K562 (cell line): ENCODE results near the gene SYVN1. TPM values are rescaled to one million over a fixed set of nuclear protein-coding genes. Genes with fewer than 3 reads are reported as not detected.

Experiments
- ATAC-seq: fragments of 200-7000 bp; cut with Tn5 transposase; 3 replicates; pipeline ENCODE4 v1.9.1; 2020; ENCODE audit warnings: moderate library complexity
- BruUV-seq: library from RNA; stranded (reverse); fragments of 400-500 nt; replicated peaks from 2 replicates; lab custom pipeline; 2021; lab: Mats Ljungman, UMichigan
- CTCF ChIA-PET: fragments of 300-600 bp; formaldehyde crosslinking; extraction: SDS; loops from one replicate; lab custom pipeline; 2021; ENCODE audit warnings: low intra/inter-chr PET ratio; lab: Yijun Ruan, JAX
- POLR2A ChIA-PET: fragments of 300-600, 350-650 bp; sonication (Branson Sonifier 250); formaldehyde crosslinking; extraction: SDS; loops from one replicate; lab custom pipeline; 2021; ENCODE audit warnings: antibody characterized with exemption, inconsistent platforms; lab: Yijun Ruan, JAX
- DNase-seq, 4 experiments: peaks; one replicate each; pipeline versions ENCODE4 v3.0.0 to v3.0.0-alpha.2; 2011 to 2018; ENCODE audit warnings: low spot score in 3 of 4, mixed read lengths in 3 of 4; ENCODE audit errors: extremely low read depth in 1 of 4
- FAIRE-seq: peaks from 2 replicates; lab custom pipeline; 2011; peaks lifted over from hg19 to GRCh38; lab: Jason Lieb, UNC
- H2AFZ ChIP-seq: 2 replicates; pipeline ENCODE4 v1.6.0; 2011; ENCODE audit warnings: low read depth, low read length, control low read depth, inconsistent platforms
- H3K27ac ChIP-seq: fragments of 200-600 bp; 3 replicates; pipeline ENCODE4 v1.8.0; 2011; ENCODE audit warnings: low read depth, mild to moderate bottlenecking, control low read depth, inconsistent platforms, low read length, moderate library complexity, mixed read lengths; ENCODE audit errors: extremely low read depth
- H3K27me3 ChIP-seq, 2 experiments: fragments of 300-600 bp in 1 of 2; 2 replicates in 1 of 2; 3 replicates in 1 of 2; pipeline versions ENCODE4 v1.6.0 to v1.8.0; 2011; ENCODE audit warnings: inconsistent platforms in 2 of 2, low read length in 2 of 2, mild to moderate bottlenecking in 1 of 2, mixed read lengths in 1 of 2, moderate library complexity in 1 of 2; ENCODE audit not compliant: control insufficient read depth in 2 of 2, insufficient read depth in 2 of 2
- H3K36me3 ChIP-seq: fragments of 300-600 bp; 3 replicates; pipeline ENCODE4 v1.8.0; 2011; ENCODE audit warnings: mild to moderate bottlenecking, low read length, inconsistent platforms; ENCODE audit not compliant: control insufficient read depth, insufficient read depth
- H3K4me1 ChIP-seq, 2 experiments: fragments of 200-600 bp in 1 of 2; replicated peaks in 1 of 2; 2 replicates in 1 of 2; 3 replicates in 1 of 2; pipeline versions ENCODE4 v1.5.1 to v1.8.0; 2011; ENCODE audit warnings: inconsistent platforms in 2 of 2, low read length in 2 of 2, mild to moderate bottlenecking in 1 of 2, mixed read lengths in 1 of 2, moderate library complexity in 1 of 2; ENCODE audit not compliant: control insufficient read depth in 2 of 2, insufficient read depth in 2 of 2
- H3K4me2 ChIP-seq: 2 replicates; pipeline ENCODE4 v1.6.1; 2011; ENCODE audit warnings: low read length, control low read depth, inconsistent platforms, mixed read lengths; ENCODE audit not compliant: insufficient read depth
- H3K4me3 ChIP-seq: fragments of 200-600 bp; sonication (generic), shearing (Covaris generic); 2 replicates; pipeline ENCODE4 v1.5.1; 2016; ENCODE audit warnings: control low read depth, inconsistent platforms
- H3K79me2 ChIP-seq: fragments of 200-600 bp; 3 replicates; pipeline ENCODE4 v1.8.0; 2011; ENCODE audit warnings: low read length, inconsistent platforms; ENCODE audit not compliant: control insufficient read depth, insufficient read depth
- H3K9ac ChIP-seq, 2 experiments: 2 replicates each; pipeline versions ENCODE4 v1.6.0 to v1.6.1; 2011; ENCODE audit warnings: low read depth in 2 of 2, low read length in 2 of 2, control low read depth in 1 of 2, inconsistent platforms in 1 of 2, mild to moderate bottlenecking in 1 of 2, mixed read lengths in 1 of 2; ENCODE audit not compliant: insufficient read depth in 1 of 2
- H3K9me1 ChIP-seq: one replicate; pipeline ENCODE4 v1.6.0; 2011; ENCODE audit warnings: inconsistent platforms, mild to moderate bottlenecking, low read length, moderate library complexity; ENCODE audit not compliant: control insufficient read depth, insufficient read depth
- H3K9me3 ChIP-seq: replicated peaks from 2 replicates; pipeline ENCODE4 v1.5.1; 2011; ENCODE audit warnings: low read depth, low read length, inconsistent platforms; ENCODE audit not compliant: control insufficient read depth, insufficient read depth
- H4K20me1 ChIP-seq: replicated peaks from 2 replicates; pipeline ENCODE4 v1.6.1; 2011; ENCODE audit warnings: low read length, inconsistent platforms, mixed read lengths; ENCODE audit not compliant: control insufficient read depth, insufficient read depth
- ARHGAP35 ChIP-seq: fragments of 450-650 bp; IDR thresholded peaks from 2 replicates; pipeline ENCODE4 v1.6.1; 2018; ENCODE audit not compliant: partially characterized antibody
- FOXK2 ChIP-seq, 2 experiments: fragments of 450-650 bp; IDR thresholded peaks in 1 of 2; conservative IDR thresholded peaks in 1 of 2; 2 replicates each; pipeline ENCODE4 v1.6.1; 2016; ENCODE audit warnings: low read depth in 2 of 2, mild to moderate bottlenecking in 1 of 2
- KLF10 ChIP-seq: fragments of 250-450 bp; sonication (Bioruptor Pico); IDR thresholded peaks from 2 replicates; pipeline ENCODE4 v1.6.1; 2021; ENCODE audit warnings: matching md5 sums
- MECOM ChIP-seq: fragments of 250-450 bp; sonication (Bioruptor Pico); IDR thresholded peaks from 2 replicates; pipeline ENCODE4 v1.8.0; 2022; ENCODE audit warnings: inconsistent platforms
- NFRKB ChIP-seq: fragments of 450-650 bp; IDR thresholded peaks from 2 replicates; pipeline ENCODE4 v1.6.1; 2016; ENCODE audit warnings: low read depth
- NFXL1 ChIP-seq: fragments of 450-650 bp; formaldehyde crosslinking; IDR thresholded peaks from 2 replicates; pipeline ENCODE4 v1.4.0; 2021; ENCODE audit warnings: mild to moderate bottlenecking
- SAFB2 ChIP-seq: fragments of 200-400 bp; formaldehyde crosslinking; IDR thresholded peaks from 2 replicates; pipeline ENCODE4 v1.6.1; 2018; ENCODE audit warnings: borderline replicate concordance, low read length, low read depth, moderate library complexity; ENCODE audit not compliant: severe bottlenecking
- SIX5 ChIP-seq, 2 experiments: IDR thresholded peaks; 2 replicates each; pipeline ENCODE4 v1.6.1; 2011; ENCODE audit warnings: low read length in 2 of 2, borderline replicate concordance in 1 of 2, low read depth in 1 of 2, mild to moderate bottlenecking in 1 of 2, moderate library complexity in 1 of 2; ENCODE audit not compliant: insufficient read depth in 1 of 2
- STAT5A ChIP-seq: IDR thresholded peaks from 2 replicates; pipeline ENCODE4 v1.6.1; 2012; ENCODE audit warnings: low read length, inconsistent platforms, borderline replicate concordance
- ZC3H4 ChIP-seq: sonication (generic); formaldehyde crosslinking; IDR thresholded peaks from 2 replicates; pipeline ENCODE4 v1.9.0; 2021; ENCODE audit warnings: missing genetic modification reagents, borderline replicate concordance
- ZNF436 ChIP-seq: fragments of 250-450, 450-650 bp; sonication (Bioruptor Pico); formaldehyde crosslinking; IDR thresholded peaks from 2 replicates; pipeline ENCODE4 v1.7.0; 2020; ENCODE audit warnings: mild to moderate bottlenecking
- WGBS: fragments of 100-300 bp; shearing (Covaris generic); methylation state at CpG from one replicate; pipeline ENCODE4 v1.1.6; 2016; ENCODE audit warnings: low coverage, mixed read lengths; ENCODE audit not compliant: insufficient coverage; ENCODE audit errors: missing lambda C conversion rate; 5-methylcytosine and 5-hydroxymethylcytosine counted together
- in situ Hi-C: fragments of 300-500 bp; cut with MboI; formaldehyde crosslinking; loops from 4 replicates; pipeline ENCODE4 v1.15.0; 2018; ENCODE audit warnings: inconsistent platforms, mixed read lengths
- intact Hi-C: fragments of 100-400 bp; cut with micrococcal nuclease; formaldehyde crosslinking; loops from 2 replicates; pipeline ENCODE4 v1.14.2; 2022
- polyA plus RNA-seq, 8 experiments: library from polyadenylated mRNA; depleted of rRNA in 4 of 8; stranded (reverse) in 5 of 8; unstranded in 3 of 8; fragments of >200 nt; fragmentation: Nextera tagmentation in 2 of 8; fragmentation: Illumina TruSeq in 1 of 8; extraction: Ambion mirVana in 2 of 8; extraction: Trizol in 1 of 8; gene quantifications; 2 replicates each; pipeline versions ENCODE4 v1.2.1 to v1.2.3, GENCODE V29; 2011 to 2014; ENCODE audit warnings: inconsistent platforms in 1 of 8, missing spikeins in 1 of 8
- total RNA-seq, 7 experiments: library from RNA; depleted of rRNA in 6 of 7; stranded (reverse); fragments of >200 nt in 6 of 7; fragmentation: Illumina TruSeq in 2 of 7; extraction: Trizol in 2 of 7; gene quantifications; 2 replicates each; pipeline versions ENCODE4 v1.2.1 to v1.2.3, GENCODE V29; 2011 to 2021; ENCODE audit warnings: low replicate concordance in 1 of 7
- TF ChIP-seq, protein P1 (sequence below): IDR thresholded peaks from 3 replicates; pipeline ENCODE4 v1.6.1; 2011; ENCODE audit warnings: borderline replicate concordance, mild to moderate bottlenecking; ENCODE audit not compliant: insufficient read length, insufficient read depth
- TF ChIP-seq, protein P2 (sequence below): sonication (generic); formaldehyde crosslinking; IDR thresholded peaks from 2 replicates; pipeline ENCODE4 v1.8.0; 2023; ENCODE audit warnings: mild to moderate bottlenecking, missing genetic modification reagents
- TF ChIP-seq, protein P3 (sequence below): fragments of 450-650 bp; formaldehyde crosslinking; IDR thresholded peaks from 2 replicates; pipeline ENCODE4 v1.4.0; 2020; ENCODE audit warnings: mild to moderate bottlenecking
- TF ChIP-seq, protein P4 (sequence below): IDR thresholded peaks from 2 replicates; pipeline ENCODE4 v1.6.1; 2014; ENCODE audit warnings: antibody characterized with exemption

The SYVN1 gene
- total and polyA plus RNA-seq, 9 of the 15 experiments (the other 6 are each of a cell fraction or from before 2014, with no cell fraction given) = 0.41 to 47.4 (median 9.9) TPM

DNA sequence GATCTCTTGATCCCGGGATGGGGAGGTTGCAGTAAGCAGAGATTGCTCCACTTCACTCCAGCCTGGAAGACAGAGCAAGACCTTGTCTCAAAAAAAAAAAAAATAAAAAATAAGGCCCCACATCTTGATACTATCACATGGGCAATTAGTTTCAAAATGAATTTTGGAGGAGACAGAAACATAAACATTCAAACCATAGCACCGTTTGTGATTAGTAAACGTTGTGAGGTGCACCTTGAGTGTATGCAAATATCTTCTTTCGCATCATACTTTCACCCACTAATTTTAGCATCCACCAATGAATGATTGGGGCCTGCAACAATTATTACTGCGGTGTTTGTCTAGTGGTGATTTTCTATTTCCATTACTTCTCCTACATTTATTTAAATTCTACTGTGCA lies 24.7 kb upstream of the SYVN1 start (continued):
- TF ChIP-seq, protein P1, sequence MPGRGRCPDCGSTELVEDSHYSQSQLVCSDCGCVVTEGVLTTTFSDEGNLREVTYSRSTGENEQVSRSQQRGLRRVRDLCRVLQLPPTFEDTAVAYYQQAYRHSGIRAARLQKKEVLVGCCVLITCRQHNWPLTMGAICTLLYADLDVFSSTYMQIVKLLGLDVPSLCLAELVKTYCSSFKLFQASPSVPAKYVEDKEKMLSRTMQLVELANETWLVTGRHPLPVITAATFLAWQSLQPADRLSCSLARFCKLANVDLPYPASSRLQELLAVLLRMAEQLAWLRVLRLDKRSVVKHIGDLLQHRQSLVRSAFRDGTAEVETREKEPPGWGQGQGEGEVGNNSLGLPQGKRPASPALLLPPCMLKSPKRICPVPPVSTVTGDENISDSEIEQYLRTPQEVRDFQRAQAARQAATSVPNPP = no peak
- TF ChIP-seq SAFB2 = no peak

DNA sequence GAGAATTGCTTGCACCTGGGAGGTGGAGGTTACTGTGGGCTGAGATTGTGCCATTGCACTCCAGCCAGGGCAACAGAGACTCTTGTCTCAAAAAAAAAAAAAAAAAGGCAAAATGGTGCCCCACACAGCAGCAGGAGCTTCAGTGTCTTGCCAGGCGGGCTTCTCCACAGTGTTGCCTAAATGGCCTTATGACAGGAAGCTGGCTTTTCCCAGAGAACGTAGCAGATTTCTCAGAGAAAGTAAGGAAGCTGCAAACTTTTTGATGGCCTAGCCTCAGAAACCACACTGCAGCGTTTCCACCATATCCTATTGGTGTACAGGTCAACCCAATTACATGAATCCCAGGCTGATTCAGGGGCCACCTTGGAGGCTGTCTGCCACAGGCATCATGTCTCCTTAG lies 23.0 kb upstream of the SYVN1 start:
- no TSS peak for BruUV-seq
- DNase-seq = no peak
- WGBS = 49% methylated on average over 3 of the region's 3 CpGs
- FAIRE-seq = no peak
- Histone ChIP-seq H3K4me1 (peaks cover 7 to 10% of the 10 kb centered on the region in 2 experiments; a peak in 4 of 5 replicates), H3K27ac (no peak overlapping the region), H3K9me3 (no peaks in the 10 kb centered on the region), H3K4me2 (no peak overlapping the region), H3K9ac (no peak overlapping the region), H2AFZ (no peak overlapping the region), H3K36me3 (no peaks in the 10 kb centered on the region), H3K27me3 (no peaks in the 10 kb centered on the region), H3K9me1 (no peaks in the 10 kb centered on the region), H4K20me1 (no peaks in the 10 kb centered on the region), H3K4me3 (no peak overlapping the region), H3K79me2 (no peaks in the 10 kb centered on the region)
- ChIA-PET CTCF (interaction anchor here (0.6 kb wide), 1 partner anchor 13 kb away, joined by 3 read pairs; no protein-coding TSS in a partner anchor), POLR2A (interaction anchor here (0.6 to 5.4 kb wide), 4 partner anchors 8 to 153 kb away, joined by 4 to 39 read pairs (median 6); partner anchors contain the start of gene SPDYC)
- in situ Hi-C loops = no loop called here
- intact Hi-C loops = no loop called here
- ATAC-seq = no peak; the same call in 2 of the 3 replicates
- no peak for TF ChIP-seq ZNF436 (CRISPR knock-in tag)
- TF ChIP-seq, protein P2, sequence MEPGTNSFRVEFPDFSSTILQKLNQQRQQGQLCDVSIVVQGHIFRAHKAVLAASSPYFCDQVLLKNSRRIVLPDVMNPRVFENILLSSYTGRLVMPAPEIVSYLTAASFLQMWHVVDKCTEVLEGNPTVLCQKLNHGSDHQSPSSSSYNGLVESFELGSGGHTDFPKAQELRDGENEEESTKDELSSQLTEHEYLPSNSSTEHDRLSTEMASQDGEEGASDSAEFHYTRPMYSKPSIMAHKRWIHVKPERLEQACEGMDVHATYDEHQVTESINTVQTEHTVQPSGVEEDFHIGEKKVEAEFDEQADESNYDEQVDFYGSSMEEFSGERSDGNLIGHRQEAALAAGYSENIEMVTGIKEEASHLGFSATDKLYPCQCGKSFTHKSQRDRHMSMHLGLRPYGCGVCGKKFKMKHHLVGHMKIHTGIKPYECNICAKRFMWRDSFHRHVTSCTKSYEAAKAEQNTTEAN (CRISPR knock-in tag) = no peak
- no peak for TF ChIP-seq SIX5 (IDR thresholded peaks at IDR 0.05; ENCODE audit: borderline replicate concordance in 1 of 2, insufficient read depth in 1 of 2, low read depth in 1 of 2, low read length in 2 of 2)
- TF ChIP-seq STAT5A = no peak
- no peak for TF ChIP-seq KLF10 (CRISPR knock-in tag)
- TF ChIP-seq, protein P3, sequence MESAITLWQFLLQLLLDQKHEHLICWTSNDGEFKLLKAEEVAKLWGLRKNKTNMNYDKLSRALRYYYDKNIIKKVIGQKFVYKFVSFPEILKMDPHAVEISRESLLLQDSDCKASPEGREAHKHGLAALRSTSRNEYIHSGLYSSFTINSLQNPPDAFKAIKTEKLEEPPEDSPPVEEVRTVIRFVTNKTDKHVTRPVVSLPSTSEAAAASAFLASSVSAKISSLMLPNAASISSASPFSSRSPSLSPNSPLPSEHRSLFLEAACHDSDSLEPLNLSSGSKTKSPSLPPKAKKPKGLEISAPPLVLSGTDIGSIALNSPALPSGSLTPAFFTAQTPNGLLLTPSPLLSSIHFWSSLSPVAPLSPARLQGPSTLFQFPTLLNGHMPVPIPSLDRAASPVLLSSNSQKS (CRISPR knock-in tag) = no peak
- no peak for TF ChIP-seq NFRKB
- TF ChIP-seq MECOM (CRISPR knock-in tag) = no peak
- TF ChIP-seq FOXK2 (conservative IDR thresholded peaks at IDR 0.05 in 1 of 2, IDR thresholded peaks at IDR 0.05 in 1 of 2; ENCODE audit: low read depth in 2 of 2) = no peak
- TF ChIP-seq NFXL1 (CRISPR knock-in tag) = no peak
- TF ChIP-seq ARHGAP35 = no peak
- TF ChIP-seq, protein P4, sequence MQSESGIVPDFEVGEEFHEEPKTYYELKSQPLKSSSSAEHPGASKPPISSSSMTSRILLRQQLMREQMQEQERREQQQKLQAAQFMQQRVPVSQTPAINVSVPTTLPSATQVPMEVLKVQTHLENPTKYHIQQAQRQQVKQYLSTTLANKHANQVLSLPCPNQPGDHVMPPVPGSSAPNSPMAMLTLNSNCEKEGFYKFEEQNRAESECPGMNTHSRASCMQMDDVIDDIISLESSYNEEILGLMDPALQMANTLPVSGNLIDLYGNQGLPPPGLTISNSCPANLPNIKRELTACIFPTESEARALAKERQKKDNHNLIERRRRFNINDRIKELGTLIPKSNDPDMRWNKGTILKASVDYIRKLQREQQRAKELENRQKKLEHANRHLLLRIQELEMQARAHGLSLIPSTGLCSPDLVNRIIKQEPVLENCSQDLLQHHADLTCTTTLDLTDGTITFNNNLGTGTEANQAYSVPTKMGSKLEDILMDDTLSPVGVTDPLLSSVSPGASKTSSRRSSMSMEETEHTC = no peak
- TF ChIP-seq ZC3H4 = no peak
